Measurements from ENCODE around the gene TAF4.

The TAF4 gene

GRCh38 chr20:62055106-62055861 is 10.4 kb downstream of the TAF4 start:
- no peak for TF ChIP-seq CTCF (IDR thresholded peaks at IDR 0.05; ENCODE audit: low read depth, low read length, missing control alignments)
- no peak for DNase-seq (ENCODE audit: low read depth)
- no peak overlapping the region for H3K4me3 ChIP-seq (ENCODE audit: low read depth, low read length)

- no peak for TF ChIP-seq CTCF (IDR thresholded peaks at IDR 0.05; ENCODE audit: low read depth, low read length, missing control alignments)
- H3K4me3 ChIP-seq (ENCODE audit: low read depth, low read length): no peak overlapping the region
- no peak for DNase-seq (ENCODE audit: low read depth)
These were observed 11.2 kb downstream of the TAF4 start for GRCh38 chr20:62054451-62054953.

- no peak for DNase-seq (ENCODE audit: low read depth)
- no peak for TF ChIP-seq CTCF (IDR thresholded peaks at IDR 0.05; ENCODE audit: low read depth, low read length, missing control alignments)
- H3K4me3 ChIP-seq (ENCODE audit: low read depth, low read length): no peak overlapping the region
These were observed 12.1 kb downstream of the TAF4 start for GRCh38 chr20:62053465-62054196.

DNA sequence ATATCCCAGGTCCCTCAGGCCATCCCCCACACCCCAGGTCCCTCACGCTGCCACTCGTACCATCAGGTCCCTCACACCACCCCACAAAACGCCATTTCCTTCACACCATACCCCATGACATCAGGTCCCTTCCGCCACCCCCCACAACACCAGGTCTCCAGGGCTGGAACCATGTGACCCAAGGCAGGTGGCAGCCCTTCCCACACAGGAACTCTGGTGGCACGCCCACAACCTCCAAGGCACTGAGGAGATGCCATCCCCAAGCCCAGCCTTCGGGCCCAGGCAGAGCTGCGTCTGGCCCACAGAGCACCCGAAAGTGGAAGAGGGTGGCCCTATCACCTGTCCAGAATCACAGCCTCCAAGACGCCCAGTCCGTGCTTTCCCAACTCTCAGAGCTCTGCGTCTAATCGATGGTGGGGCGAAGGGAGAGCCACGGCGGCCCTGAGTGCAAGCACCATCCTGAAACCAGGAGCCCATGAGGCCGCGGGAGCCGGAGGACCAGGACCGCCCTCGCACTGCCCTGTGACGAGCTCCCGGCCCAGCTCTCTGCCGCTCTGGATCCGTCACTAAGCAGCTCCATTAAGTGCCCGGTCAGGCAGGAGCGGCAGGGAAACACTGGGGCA is 12.7 kb downstream of the TAF4 start:
- DNase-seq (ENCODE audit: low read depth): no peak
- no peak overlapping the region for H3K4me3 ChIP-seq (ENCODE audit: low read depth, low read length)
- TF ChIP-seq CTCF (IDR thresholded peaks at IDR 0.05; ENCODE audit: low read depth, low read length, missing control alignments): no peak

GRCh38 chr20:62052336-62052841 is 13.3 kb downstream of the TAF4 start:
- DNase-seq (ENCODE audit: low read depth): no peak
- H3K4me3 ChIP-seq (ENCODE audit: low read depth, low read length): no peak overlapping the region
- TF ChIP-seq CTCF (IDR thresholded peaks at IDR 0.05; ENCODE audit: low read depth, low read length, missing control alignments): no peak

DNA sequence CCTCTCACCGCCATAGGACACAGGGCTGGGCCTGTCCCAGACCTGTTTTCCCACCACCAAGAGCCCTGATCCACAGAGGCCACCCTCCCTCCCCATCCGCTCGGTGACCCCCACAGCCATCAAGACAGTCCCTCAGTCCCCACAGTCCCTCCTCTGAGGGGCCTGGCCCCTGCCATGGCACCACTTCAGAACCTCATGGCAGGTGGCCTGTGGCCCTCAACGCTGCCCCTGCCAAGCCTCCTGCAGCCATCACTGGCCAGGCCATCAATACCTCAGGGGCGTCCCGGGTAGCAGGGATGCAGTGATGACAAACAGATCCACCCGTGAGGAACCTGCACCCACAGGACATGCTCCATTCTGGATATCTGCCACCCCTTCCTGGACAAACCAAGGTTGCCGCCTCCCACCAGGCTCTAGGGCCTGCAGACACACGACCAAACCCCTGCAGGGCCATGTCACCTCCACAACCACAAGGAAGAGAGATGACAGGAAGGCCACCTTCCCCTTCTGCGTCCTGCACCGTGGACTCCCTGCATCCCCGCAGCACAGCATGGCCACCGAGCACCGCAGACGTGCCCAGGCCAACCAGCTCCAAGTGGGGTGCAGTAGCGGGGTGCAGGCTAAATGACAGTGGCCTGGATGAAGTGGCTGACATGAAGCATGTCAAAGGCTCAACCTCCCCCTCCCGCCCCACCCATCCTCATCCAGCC is 14.0 kb downstream of the TAF4 start:
- H3K4me3 ChIP-seq (ENCODE audit: low read depth, low read length): no peak overlapping the region
- DNase-seq (ENCODE audit: low read depth): no peak
- no peak for TF ChIP-seq CTCF (IDR thresholded peaks at IDR 0.05; ENCODE audit: low read depth, low read length, missing control alignments)

Measured in GM12864 (cell line).